Chondrocyte (in vitro differentiated cells): ENCODE results near the gene ATP13A1. TPM values are rescaled to one million over a fixed set of nuclear protein-coding genes. Genes with fewer than 3 reads are reported as not detected.

Experiments used
- DNase-seq: peaks from one replicate; pipeline ENCODE4 v3.0.0; 2021; ENCODE audit warnings: mixed read lengths, low spot score
- H3K27ac Mint-ChIP-seq: one replicate; pipeline ENCODE4 v1.8.0; 2021; ENCODE audit warnings: mild to moderate bottlenecking, moderate library complexity, mixed read lengths; ENCODE audit not compliant: unreplicated experiment
- H3K27me3 Mint-ChIP-seq: 2 replicates; pipeline ENCODE4 v1.8.0; 2021; ENCODE audit warnings: low read depth, mixed read lengths
- H3K36me3 Mint-ChIP-seq: 2 replicates; pipeline ENCODE4 v1.8.0; 2021; ENCODE audit warnings: low read depth, mixed read lengths
- H3K4me1 Mint-ChIP-seq: 2 replicates; pipeline ENCODE4 v1.8.0; 2021; ENCODE audit warnings: low read depth, mild to moderate bottlenecking, mixed read lengths
- H3K4me3 Mint-ChIP-seq: one replicate; pipeline ENCODE4 v1.8.0; 2021; ENCODE audit warnings: mild to moderate bottlenecking, moderate library complexity, mixed read lengths; ENCODE audit not compliant: unreplicated experiment
- H3K9me3 Mint-ChIP-seq: 2 replicates; pipeline ENCODE4 v1.8.0; 2021; ENCODE audit warnings: low read depth, mixed read lengths
- total RNA-seq: library from RNA; stranded (reverse); gene quantifications from 3 replicates; pipeline ENCODE4 v1.2.1, GENCODE V29; 2021
- TF ChIP-seq, protein P1 (sequence below): fragments of 200-600 bp; sonication (generic); IDR thresholded peaks from 2 replicates; pipeline ENCODE4 v1.5.0; 2021; ENCODE audit warnings: antibody characterized with exemption, mild to moderate bottlenecking, moderate library complexity

The ATP13A1 gene
- total RNA-seq, 1 donor from 2014 or later: 48.8 TPM

GRCh38 chr19:19662344-19662743 is 1.1 kb downstream of the ATP13A1 start:
- no peaks in the 10 kb centered on the region for H3K27me3 Mint-ChIP-seq
- peak overlapping the region; percentile 83 for H3K4me3 Mint-ChIP-seq
- TF ChIP-seq, protein P1, sequence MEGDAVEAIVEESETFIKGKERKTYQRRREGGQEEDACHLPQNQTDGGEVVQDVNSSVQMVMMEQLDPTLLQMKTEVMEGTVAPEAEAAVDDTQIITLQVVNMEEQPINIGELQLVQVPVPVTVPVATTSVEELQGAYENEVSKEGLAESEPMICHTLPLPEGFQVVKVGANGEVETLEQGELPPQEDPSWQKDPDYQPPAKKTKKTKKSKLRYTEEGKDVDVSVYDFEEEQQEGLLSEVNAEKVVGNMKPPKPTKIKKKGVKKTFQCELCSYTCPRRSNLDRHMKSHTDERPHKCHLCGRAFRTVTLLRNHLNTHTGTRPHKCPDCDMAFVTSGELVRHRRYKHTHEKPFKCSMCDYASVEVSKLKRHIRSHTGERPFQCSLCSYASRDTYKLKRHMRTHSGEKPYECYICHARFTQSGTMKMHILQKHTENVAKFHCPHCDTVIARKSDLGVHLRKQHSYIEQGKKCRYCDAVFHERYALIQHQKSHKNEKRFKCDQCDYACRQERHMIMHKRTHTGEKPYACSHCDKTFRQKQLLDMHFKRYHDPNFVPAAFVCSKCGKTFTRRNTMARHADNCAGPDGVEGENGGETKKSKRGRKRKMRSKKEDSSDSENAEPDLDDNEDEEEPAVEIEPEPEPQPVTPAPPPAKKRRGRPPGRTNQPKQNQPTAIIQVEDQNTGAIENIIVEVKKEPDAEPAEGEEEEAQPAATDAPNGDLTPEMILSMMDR: no peak
- peaks cover 19% of the 10 kb centered on the region for H3K4me1 Mint-ChIP-seq
- no peak for DNase-seq
- peak overlapping the region; percentile 49 for H3K27ac Mint-ChIP-seq
- no peaks in the 10 kb centered on the region for H3K9me3 Mint-ChIP-seq
- peaks cover 9% of the 10 kb centered on the region for H3K36me3 Mint-ChIP-seq

DNA sequence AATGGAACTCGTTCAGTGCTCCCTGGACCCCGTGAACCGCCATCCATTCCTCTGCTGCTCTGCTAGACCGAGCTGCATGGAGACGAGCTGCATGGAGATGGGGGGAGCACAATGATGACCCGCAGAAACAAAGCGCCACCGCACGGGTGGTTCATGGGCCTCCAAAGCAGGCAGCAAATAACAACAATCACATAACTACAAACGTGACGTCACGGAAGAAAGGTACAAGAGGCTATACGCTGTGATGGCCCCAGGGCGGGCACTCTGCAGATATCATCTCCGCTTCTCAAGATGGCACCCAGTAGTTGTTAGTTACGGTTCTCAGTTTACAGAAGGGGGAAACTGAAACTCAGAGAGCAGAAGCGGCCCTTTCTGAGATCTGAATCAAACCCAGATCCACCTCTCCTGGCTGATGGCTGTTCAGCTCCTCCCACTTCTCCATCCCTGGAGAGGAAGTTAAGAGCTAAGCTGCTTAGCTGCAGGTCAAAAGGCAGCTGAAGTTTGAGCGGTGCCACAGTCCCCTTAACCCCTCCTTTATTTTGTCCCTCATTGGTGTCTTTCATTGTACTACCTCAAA is 1.7 kb downstream of the ATP13A1 start:
- TF ChIP-seq, protein P1: no peak
- no peaks in the 10 kb centered on the region for H3K27me3 Mint-ChIP-seq
- H3K36me3 Mint-ChIP-seq: peaks cover 9% of the 10 kb centered on the region
- peak overlapping the region; percentile 49 for H3K27ac Mint-ChIP-seq
- peak; percentile 39 for DNase-seq
- peaks cover 19% of the 10 kb centered on the region for H3K4me1 Mint-ChIP-seq
- H3K9me3 Mint-ChIP-seq: no peaks in the 10 kb centered on the region
- H3K4me3 Mint-ChIP-seq: peak overlapping the region; percentile 83

DNA sequence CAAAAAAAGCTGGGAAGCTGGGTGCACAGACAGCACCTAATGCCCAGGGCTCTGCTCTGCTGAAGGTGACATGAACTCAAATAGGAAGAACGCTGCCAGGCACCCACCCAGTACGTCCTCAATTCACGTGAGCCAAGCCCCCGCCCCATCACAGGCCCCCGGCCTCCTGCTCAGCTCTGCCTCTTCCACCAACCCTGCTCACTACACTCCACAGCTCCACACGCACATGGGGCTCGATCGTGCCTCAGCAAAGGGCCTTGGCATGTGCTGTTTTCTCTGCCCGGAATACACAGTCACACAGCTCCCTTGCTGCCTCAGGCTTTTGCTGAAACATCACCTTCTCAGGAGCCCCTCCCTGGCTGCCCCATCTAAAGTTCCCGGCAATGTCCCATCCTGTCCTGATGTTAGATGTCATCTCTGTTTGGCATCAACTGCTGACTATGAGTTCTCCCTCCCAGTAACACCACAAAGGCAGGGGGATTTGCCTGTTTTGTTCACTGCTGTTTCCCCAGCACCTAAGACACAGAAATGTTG is 2.3 kb downstream of the ATP13A1 start:
- no peaks in the 10 kb centered on the region for H3K27me3 Mint-ChIP-seq
- peaks cover 10% of the 10 kb centered on the region for H3K36me3 Mint-ChIP-seq
- peaks cover 19% of the 10 kb centered on the region for H3K4me1 Mint-ChIP-seq
- no peak for DNase-seq
- no peak overlapping the region for H3K4me3 Mint-ChIP-seq
- no peaks in the 10 kb centered on the region for H3K9me3 Mint-ChIP-seq
- no peak overlapping the region for H3K27ac Mint-ChIP-seq
- TF ChIP-seq, protein P1: no peak

DNA sequence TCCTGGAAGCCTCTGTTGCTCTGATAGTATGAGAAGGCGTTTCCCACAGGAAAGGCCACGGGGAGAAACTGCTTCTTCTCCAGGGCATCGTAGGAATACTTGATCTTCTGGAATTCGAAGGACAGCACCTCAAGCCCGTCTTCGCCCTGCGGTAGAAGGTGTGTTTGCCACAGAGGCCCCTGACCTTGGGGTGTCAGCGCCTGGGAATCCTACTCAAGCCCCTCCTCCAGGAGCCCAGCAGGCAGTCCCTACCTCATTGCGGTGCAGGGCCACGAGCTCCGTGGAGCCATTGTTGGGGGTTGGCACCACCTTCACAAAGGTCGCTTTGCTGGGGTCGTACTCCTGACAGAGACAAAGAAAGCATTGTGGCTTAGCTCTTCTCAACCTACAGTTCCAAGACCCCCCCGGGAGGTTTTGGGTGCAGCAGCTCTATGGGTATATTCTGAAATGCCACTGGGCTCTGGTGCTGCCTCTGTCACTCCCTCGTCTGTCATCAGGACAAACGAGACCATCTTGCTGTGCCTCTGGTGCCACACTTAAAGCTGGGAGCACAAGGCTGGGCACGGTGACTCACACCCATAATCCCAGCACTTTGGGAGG is 3.7 kb downstream of the ATP13A1 start:
- no peak overlapping the region for H3K27ac Mint-ChIP-seq
- peaks cover 19% of the 10 kb centered on the region for H3K4me1 Mint-ChIP-seq
- TF ChIP-seq, protein P1: no peak
- no peaks in the 10 kb centered on the region for H3K27me3 Mint-ChIP-seq
- DNase-seq: peak; percentile 51
- peaks cover 14% of the 10 kb centered on the region for H3K36me3 Mint-ChIP-seq
- no peak overlapping the region for H3K4me3 Mint-ChIP-seq
- H3K9me3 Mint-ChIP-seq: no peaks in the 10 kb centered on the region

DNA sequence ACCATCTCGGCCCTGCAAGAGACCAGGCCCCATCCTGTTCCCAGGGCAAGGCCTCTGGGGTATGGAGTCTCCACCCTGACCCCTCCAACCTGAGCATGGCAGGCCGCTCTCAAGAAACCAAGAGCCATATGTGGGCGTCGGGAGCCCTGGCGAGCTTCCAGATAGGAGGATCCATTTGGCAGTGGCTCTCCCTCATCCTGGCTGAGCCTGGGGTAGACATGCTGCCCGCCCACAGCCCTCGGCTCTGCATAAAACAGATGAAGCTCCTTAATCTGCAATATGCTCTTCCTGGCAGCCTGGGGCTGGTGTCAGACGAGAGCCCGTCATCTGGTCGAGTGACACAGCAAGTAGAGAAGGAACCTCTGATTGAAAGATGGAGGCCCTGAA is 6.1 kb downstream of the ATP13A1 start:
- Mint-ChIP-seq H3K36me3 (peaks cover 25% of the 10 kb centered on the region), H3K4me1 (peaks cover 14% of the 10 kb centered on the region), H3K4me3 (no peak overlapping the region), H3K27ac (no peak overlapping the region), H3K9me3 (no peaks in the 10 kb centered on the region), H3K27me3 (no peaks in the 10 kb centered on the region)
- TF ChIP-seq, protein P1: no peak
- no peak for DNase-seq
